Breast epithelium (tissue), 3 donors: Measurements from ENCODE around the gene RASGRF2.

ENCODE experiments used
- POLR2AphosphoS5 ChIP-seq, 3 donors: sonication (generic); formaldehyde crosslinking; IDR thresholded peaks; one replicate each; pipeline ENCODE4 v1.6.1; 2017; ENCODE audit warnings: antibody characterized with exemption in 3 of 3
- TF ChIP-seq, protein P1 (sequence below), 3 donors: fragments of 450-650 bp; IDR thresholded peaks; one replicate each; pipeline ENCODE4 v1.5.1; 2016 to 2017; ENCODE audit warnings: antibody characterized with exemption in 3 of 3, mild to moderate bottlenecking in 3 of 3, moderate library complexity in 3 of 3

DNA sequence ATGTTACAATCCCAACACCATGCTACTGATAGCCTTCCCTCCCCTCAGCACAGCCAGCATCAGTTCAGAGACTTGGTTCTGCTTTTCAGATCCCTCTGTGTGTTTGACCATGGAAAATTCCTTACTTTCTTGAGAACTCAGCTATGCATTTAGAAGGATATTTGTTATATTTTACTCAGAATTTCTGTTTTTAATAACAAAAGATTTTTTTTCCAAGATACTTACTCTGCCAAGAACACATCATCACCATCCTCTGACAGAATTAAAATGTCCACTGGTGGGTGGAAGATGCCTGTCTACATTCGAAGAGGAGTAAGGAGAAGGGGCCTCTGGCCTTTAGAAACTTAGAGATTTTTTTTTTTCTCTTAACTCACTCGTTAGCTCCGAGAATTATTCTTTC, 216.9 kb downstream of the RASGRF2 start:
- TF ChIP-seq, protein P1, sequence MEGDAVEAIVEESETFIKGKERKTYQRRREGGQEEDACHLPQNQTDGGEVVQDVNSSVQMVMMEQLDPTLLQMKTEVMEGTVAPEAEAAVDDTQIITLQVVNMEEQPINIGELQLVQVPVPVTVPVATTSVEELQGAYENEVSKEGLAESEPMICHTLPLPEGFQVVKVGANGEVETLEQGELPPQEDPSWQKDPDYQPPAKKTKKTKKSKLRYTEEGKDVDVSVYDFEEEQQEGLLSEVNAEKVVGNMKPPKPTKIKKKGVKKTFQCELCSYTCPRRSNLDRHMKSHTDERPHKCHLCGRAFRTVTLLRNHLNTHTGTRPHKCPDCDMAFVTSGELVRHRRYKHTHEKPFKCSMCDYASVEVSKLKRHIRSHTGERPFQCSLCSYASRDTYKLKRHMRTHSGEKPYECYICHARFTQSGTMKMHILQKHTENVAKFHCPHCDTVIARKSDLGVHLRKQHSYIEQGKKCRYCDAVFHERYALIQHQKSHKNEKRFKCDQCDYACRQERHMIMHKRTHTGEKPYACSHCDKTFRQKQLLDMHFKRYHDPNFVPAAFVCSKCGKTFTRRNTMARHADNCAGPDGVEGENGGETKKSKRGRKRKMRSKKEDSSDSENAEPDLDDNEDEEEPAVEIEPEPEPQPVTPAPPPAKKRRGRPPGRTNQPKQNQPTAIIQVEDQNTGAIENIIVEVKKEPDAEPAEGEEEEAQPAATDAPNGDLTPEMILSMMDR (IDR thresholded peaks at IDR 0.05), result no peak
- TF ChIP-seq POLR2AphosphoS5 (IDR thresholded peaks at IDR 0.05), result no peak
